HS-5 (cell line): Measurements from ENCODE around the gene TAS2R41.
"Not testable (repeated sequence)": the region's sequence is repeated elsewhere in the genome, so short reads cannot be mapped to it uniquely, and the experiment has no call there.

Source experiments
- DNase-seq: peaks from one replicate; pipeline ENCODE4 v3.0.0-alpha.2; 2012; ENCODE audit warnings: low read depth

TAS2R41 gene

GRCh38 chr7:143456992-143457793, 20.5 kb upstream of the TAS2R41 start:
- DNase-seq = peak; percentile 44

GRCh38 chr7:143458263-143458662, 19.4 kb upstream of the TAS2R41 start:
- peak; percentile 54 for DNase-seq

GRCh38 chr7:143458681-143459080, 19.0 kb upstream of the TAS2R41 start:
- no peak for DNase-seq

- no peak for DNase-seq
Observed at GRCh38 chr7:143459359-143459758, 18.3 kb upstream of the TAS2R41 start.

- DNase-seq = no peak
Observed at GRCh38 chr7:143460271-143460979, 17.2 kb upstream of the TAS2R41 start.

- DNase-seq = no peak
Observed at GRCh38 chr7:143462045-143462444, 15.6 kb upstream of the TAS2R41 start.

- DNase-seq = no peak
Observed at GRCh38 chr7:143463556-143463955, 14.1 kb upstream of the TAS2R41 start.

GRCh38 chr7:143463957-143464356, 13.7 kb upstream of the TAS2R41 start:
- no peak for DNase-seq

- DNase-seq = no peak
Observed at GRCh38 chr7:143467724-143468123, 9.9 kb upstream of the TAS2R41 start.

GRCh38 chr7:143472071-143472689, 5.5 kb upstream of the TAS2R41 start:
- not testable (repeated sequence) for DNase-seq

- DNase-seq = no peak
Observed at GRCh38 chr7:143479055-143479766, 1.5 kb downstream of the TAS2R41 start.

- no peak for DNase-seq
Observed at GRCh38 chr7:143480501-143480900, 2.8 kb downstream of the TAS2R41 start.

GRCh38 chr7:143484119-143484518, 6.4 kb downstream of the TAS2R41 start:
- no peak for DNase-seq

GRCh38 chr7:143485094-143485493, 7.4 kb downstream of the TAS2R41 start:
- DNase-seq = no peak

GRCh38 chr7:143485500-143485899, 7.8 kb downstream of the TAS2R41 start:
- no peak for DNase-seq

GRCh38 chr7:143486266-143486665, 8.6 kb downstream of the TAS2R41 start:
- not testable (repeated sequence) for DNase-seq

GRCh38 chr7:143487061-143487460, 9.4 kb downstream of the TAS2R41 start:
- no peak for DNase-seq

- no peak for DNase-seq
Observed at GRCh38 chr7:143487566-143487965, 9.9 kb downstream of the TAS2R41 start.

- no peak for DNase-seq
Observed at GRCh38 chr7:143490717-143491306, 13.1 kb downstream of the TAS2R41 start.

GRCh38 chr7:143492043-143492471, 14.4 kb downstream of the TAS2R41 start:
- DNase-seq = peak; percentile 44

GRCh38 chr7:143492799-143493739, 15.4 kb downstream of the TAS2R41 start:
- no peak for DNase-seq
